RWPE1 (cell line): Measurements from ENCODE around the gene IKBKE.
A peak's percentile ranks its signal among the peaks of the same experiment; 100 is the strongest.

Source experiments
- CTCF ChIA-PET: fragments of 350-600 bp; sonication (Branson Sonifier 250); formaldehyde crosslinking; extraction: SDS; loops from one replicate; lab custom pipeline; 2021; lab: Yijun Ruan, JAX
- POLR2A ChIA-PET: fragments of 400-600 bp; formaldehyde crosslinking; extraction: SDS; loops from one replicate; lab custom pipeline; 2020; ENCODE audit warnings: antibody characterized with exemption; ENCODE audit not compliant: low non-redundant PET; lab: Yijun Ruan, JAX
- DNase-seq: peaks from one replicate; pipeline ENCODE4 v3.0.0; 2012; ENCODE audit warnings: low spot score
- H3K27ac ChIP-seq: fragments of 450-650 bp; 2 replicates; pipeline ENCODE4 v1.5.1; 2017
- TF ChIP-seq, protein P1 (sequence below): fragments of 450-650 bp; conservative IDR thresholded peaks from 2 replicates; pipeline ENCODE4 v1.5.1; 2017; ENCODE audit warnings: low read depth, mild to moderate bottlenecking

The IKBKE gene

DNA sequence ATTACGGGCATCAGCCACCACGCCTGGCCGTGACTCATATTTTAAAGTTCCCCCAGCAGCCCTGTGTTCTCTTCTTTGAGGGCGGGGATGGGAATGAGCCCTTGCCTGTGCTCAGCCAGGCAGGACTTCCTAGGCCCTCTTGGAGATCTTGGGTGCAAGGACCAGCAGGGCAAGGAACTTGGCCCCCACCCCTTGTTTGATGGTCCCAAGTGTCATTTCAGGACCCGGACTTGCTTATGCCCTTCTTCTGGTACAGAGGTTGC lies 46.4 kb downstream of the IKBKE start:
- no peak for DNase-seq
- peak overlapping the region; percentile 7; the same call in 1 of the 2 replicates for H3K27ac ChIP-seq
- ChIA-PET CTCF (interaction anchor here (0.7 kb wide), 1 partner anchor 174 kb away, joined by 4 read pairs; no protein-coding TSS in a partner anchor), POLR2A (no interaction called here)
- TF ChIP-seq, protein P1, sequence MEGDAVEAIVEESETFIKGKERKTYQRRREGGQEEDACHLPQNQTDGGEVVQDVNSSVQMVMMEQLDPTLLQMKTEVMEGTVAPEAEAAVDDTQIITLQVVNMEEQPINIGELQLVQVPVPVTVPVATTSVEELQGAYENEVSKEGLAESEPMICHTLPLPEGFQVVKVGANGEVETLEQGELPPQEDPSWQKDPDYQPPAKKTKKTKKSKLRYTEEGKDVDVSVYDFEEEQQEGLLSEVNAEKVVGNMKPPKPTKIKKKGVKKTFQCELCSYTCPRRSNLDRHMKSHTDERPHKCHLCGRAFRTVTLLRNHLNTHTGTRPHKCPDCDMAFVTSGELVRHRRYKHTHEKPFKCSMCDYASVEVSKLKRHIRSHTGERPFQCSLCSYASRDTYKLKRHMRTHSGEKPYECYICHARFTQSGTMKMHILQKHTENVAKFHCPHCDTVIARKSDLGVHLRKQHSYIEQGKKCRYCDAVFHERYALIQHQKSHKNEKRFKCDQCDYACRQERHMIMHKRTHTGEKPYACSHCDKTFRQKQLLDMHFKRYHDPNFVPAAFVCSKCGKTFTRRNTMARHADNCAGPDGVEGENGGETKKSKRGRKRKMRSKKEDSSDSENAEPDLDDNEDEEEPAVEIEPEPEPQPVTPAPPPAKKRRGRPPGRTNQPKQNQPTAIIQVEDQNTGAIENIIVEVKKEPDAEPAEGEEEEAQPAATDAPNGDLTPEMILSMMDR = no peak

DNA sequence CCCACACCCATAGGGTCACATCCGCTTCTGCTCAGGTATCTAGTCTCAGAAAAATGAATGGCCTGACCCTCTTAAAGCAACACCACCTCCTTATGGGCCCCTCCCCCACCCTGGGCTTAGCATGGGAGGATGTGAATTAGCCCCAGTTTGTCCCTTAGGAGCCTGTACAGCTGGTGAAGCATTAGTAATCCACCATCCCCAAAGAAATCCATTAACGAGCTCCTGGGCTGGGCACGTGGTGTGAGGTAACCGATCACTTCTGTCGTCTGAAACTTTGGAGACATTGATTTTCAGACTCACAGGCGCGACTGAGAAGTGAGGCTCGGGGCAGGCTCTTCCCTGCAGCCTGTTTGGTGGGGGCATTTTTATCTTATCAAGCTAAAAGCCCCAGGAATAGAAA lies 47.5 kb downstream of the IKBKE start:
- H3K27ac ChIP-seq = no peak overlapping the region
- POLR2A ChIA-PET = interaction anchor here (0.7 kb wide), 1 partner anchor 1455 kb away, joined by 3 read pairs; no protein-coding TSS in a partner anchor
- DNase-seq = no peak
- TF ChIP-seq, protein P1 = no peak
- CTCF ChIA-PET = interaction anchor here (1.0 to 1.2 kb wide), 2 partner anchors 27 kb away, joined by 4 to 6 read pairs; no protein-coding TSS in a partner anchor

DNA sequence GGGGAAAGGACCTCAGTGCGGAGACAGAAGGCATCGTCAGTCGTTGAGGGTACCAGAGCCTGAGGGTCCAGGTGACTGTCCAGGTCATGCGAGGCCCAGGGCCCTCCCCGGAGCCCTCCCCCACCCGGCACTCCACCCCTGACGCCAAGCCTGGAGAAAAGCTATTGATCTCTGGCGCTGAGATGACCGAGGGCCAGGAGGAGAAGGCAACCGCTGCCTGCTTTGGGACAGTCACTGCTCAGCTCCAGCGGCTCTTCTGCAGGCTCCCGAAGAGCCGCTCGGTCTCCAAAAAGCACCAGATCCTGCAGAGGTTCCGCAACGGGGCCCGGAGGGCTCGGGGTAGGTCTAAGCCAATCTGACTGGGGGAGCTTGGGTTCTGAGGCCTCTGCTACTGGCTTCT lies 47.9 kb downstream of the IKBKE start:
- CTCF ChIA-PET = interaction anchor here (1.0 to 1.2 kb wide), 2 partner anchors 26 to 27 kb away, joined by 4 to 6 read pairs; no protein-coding TSS in a partner anchor
- no peak for DNase-seq
- TF ChIP-seq, protein P1 = no peak
- peak overlapping the region; percentile 8; the same call in 1 of the 2 replicates for H3K27ac ChIP-seq
- POLR2A ChIA-PET = interaction anchor here (0.7 kb wide), 1 partner anchor 1455 kb away, joined by 3 read pairs; no protein-coding TSS in a partner anchor

DNA sequence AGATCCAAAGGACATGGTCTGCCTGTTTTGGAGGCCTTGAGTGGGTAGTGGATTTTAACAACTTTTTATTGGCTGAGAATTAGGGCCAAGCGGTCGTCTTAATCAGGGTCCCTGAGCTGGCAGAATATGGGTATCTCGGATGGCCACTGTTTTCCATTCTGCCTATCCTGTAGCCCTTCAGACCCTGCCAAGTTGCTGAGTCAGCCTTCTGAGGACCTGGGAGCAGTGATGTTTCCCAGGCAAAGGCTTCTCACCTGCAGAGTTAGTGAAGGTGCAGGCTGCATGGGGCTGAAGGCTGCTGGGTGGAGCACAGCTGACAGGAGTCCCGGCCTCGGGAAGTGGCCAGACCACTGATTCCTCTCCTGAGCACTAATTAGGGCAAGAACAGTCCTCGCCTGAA lies 48.5 kb downstream of the IKBKE start:
- ChIA-PET POLR2A (interaction anchor here (0.7 kb wide), 1 partner anchor 1456 kb away, joined by 3 read pairs; no protein-coding TSS in a partner anchor), CTCF (interaction anchor here (0.6 to 1.2 kb wide), 3 partner anchors 26 to 57 kb away, joined by 4 to 6 read pairs (median 4); no protein-coding TSS in a partner anchor)
- DNase-seq = no peak
- peak overlapping the region; percentile 8; the same call in 1 of the 2 replicates for H3K27ac ChIP-seq
- TF ChIP-seq, protein P1 = no peak

DNA sequence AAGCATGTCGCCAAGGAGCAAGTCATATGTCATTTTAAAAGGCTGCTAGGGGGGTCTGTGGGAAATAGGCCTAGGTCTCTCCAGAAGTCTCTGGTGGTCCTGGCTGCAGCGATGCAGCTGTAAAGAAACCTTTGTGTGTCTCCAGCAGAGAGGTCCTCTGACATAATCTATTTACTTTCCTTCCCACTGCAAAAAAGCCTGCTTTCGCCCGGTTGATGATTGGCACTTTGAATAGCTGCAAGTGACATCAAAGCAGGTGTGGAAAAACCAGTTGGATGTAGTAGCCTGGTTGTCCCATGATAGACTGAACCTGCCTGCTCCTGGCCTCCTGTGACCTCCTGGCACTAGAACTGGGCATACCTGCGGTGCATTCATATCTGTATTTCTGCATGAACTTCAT lies 50.9 kb downstream of the IKBKE start:
- CTCF ChIA-PET = interaction anchor here (0.6 to 3.1 kb wide), 4 partner anchors 24 to 88 kb away, joined by 5 to 16 read pairs (median 6); no protein-coding TSS in a partner anchor
- peak overlapping the region; percentile 37 for H3K27ac ChIP-seq
- POLR2A ChIA-PET = no interaction called here
- DNase-seq = no peak
- TF ChIP-seq, protein P1 = no peak

DNA sequence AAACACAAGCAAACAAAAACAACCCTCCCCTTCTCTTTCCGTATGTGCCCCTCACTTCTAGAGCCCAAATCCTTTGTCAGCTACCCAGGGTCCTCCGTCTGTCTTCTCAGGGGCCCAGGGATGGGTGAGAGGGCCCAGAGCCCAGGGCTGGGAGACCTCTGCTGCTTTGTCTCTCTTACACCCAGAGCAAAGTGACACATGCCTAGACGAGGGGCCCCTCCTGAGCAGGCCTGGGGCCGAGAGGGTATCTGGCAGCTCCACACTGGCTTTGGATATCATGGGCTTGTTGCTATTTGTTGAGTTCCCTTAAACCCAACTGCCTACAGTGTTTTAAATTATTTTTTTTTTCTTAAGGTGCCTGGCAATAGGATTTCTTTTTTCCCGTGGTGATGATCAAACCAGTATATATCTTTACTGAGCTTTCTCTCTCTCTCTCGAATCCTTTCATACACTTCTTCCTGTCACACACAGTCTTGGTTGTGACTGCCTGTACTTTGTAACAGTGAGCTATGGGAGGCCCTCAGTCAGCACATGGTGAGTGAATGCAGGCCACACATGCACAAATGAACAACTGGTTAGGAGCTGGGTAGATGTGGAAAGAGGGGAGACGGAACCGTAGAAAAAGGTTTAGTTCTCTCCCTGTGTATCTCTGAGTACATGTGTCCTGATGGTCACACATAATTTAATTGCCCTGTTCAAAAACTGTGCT lies 51.6 kb downstream of the IKBKE start:
- TF ChIP-seq, protein P1 = no peak
- peak overlapping the region; percentile 37; the same call in 1 of the 2 replicates for H3K27ac ChIP-seq
- ChIA-PET CTCF (interaction anchor here (0.6 to 3.1 kb wide), 6 partner anchors 10 to 87 kb away, joined by 4 to 16 read pairs (median 6); no protein-coding TSS in a partner anchor), POLR2A (no interaction called here)
- no peak for DNase-seq
